ENCODE data around the gene AKAP10. TPM values are rescaled to one million over a fixed set of nuclear protein-coding genes. Genes with fewer than 3 reads are reported as not detected.
A peak's percentile ranks its signal among the peaks of the same experiment; 100 is the strongest.

Gene AKAP10
- total RNA-seq, 1 donor from 2014 or later = 26.9 TPM

DNA sequence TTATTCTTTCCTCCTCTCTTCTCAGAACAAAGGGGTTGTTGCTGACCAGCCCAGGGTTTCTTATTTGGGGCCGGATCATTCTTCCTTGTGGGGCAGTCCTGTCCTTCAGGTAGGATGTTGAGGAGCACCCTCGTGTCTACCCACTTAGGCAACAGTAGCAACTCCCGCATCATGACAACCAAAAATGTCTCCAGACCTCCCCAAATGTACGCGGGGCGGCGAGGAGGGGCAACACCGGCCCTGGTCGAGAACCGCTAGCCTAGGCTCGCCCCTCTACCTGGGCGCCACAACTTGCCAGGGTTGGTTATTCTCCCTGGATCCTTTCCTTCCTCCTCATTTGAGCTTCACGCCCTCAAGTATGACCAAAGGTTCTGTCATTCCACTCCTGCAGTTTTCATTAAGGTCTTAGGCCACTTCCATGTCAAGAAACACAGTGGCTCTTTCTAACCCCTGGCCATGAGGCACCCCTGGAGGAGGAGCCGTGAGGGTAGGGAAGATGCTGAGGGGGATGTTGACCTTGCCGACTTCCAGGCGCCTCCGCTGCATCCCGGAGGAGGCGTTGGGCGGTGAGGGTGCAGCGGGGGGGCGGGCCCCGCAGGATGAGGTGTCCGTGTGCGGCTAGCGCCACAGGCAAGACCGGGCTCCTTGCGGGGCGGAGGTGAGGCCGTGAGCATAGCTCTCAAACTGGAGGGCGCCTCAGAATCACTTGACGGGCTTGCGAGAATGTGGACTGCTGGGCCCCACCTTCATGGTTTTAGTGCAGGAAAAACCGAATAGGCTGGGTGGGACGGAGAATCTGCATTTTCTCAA is 30.8 kb upstream of the AKAP10 start:
- peak; percentile 11 for DNase-seq (ENCODE audit: low spot score)
- TF ChIP-seq, protein P1, sequence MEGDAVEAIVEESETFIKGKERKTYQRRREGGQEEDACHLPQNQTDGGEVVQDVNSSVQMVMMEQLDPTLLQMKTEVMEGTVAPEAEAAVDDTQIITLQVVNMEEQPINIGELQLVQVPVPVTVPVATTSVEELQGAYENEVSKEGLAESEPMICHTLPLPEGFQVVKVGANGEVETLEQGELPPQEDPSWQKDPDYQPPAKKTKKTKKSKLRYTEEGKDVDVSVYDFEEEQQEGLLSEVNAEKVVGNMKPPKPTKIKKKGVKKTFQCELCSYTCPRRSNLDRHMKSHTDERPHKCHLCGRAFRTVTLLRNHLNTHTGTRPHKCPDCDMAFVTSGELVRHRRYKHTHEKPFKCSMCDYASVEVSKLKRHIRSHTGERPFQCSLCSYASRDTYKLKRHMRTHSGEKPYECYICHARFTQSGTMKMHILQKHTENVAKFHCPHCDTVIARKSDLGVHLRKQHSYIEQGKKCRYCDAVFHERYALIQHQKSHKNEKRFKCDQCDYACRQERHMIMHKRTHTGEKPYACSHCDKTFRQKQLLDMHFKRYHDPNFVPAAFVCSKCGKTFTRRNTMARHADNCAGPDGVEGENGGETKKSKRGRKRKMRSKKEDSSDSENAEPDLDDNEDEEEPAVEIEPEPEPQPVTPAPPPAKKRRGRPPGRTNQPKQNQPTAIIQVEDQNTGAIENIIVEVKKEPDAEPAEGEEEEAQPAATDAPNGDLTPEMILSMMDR (IDR thresholded peaks at IDR 0.05; ENCODE audit: unreplicated experiment) = no peak

GRCh38 chr17:19996502-19996901 is 18.9 kb upstream of the AKAP10 start:
- peak; percentile 33 for DNase-seq (ENCODE audit: low spot score)
- no peak overlapping the region for H3K4me3 Mint-ChIP-seq (ENCODE audit: unreplicated experiment)
- no peaks in the 10 kb centered on the region for H3K27me3 Mint-ChIP-seq (ENCODE audit: unreplicated experiment)
- TF ChIP-seq, protein P1 (IDR thresholded peaks at IDR 0.05; ENCODE audit: unreplicated experiment) = no peak
- H3K36me3 Mint-ChIP-seq (ENCODE audit: low read depth, unreplicated experiment) = no peaks in the 10 kb centered on the region
- peaks cover 12% of the 10 kb centered on the region for H3K4me1 Mint-ChIP-seq (ENCODE audit: unreplicated experiment)
- no peaks in the 10 kb centered on the region for H3K9me3 Mint-ChIP-seq (ENCODE audit: unreplicated experiment)
- H3K27ac Mint-ChIP-seq (ENCODE audit: unreplicated experiment) = no peak overlapping the region

More for the DNA sequence above, 30.8 kb upstream of the AKAP10 start:
- no peaks in the 10 kb centered on the region for H3K9me3 Mint-ChIP-seq (ENCODE audit: unreplicated experiment)
- H3K36me3 Mint-ChIP-seq (ENCODE audit: low read depth, unreplicated experiment) = no peaks in the 10 kb centered on the region
- no peak overlapping the region for H3K27ac Mint-ChIP-seq (ENCODE audit: unreplicated experiment)
- H3K4me1 Mint-ChIP-seq (ENCODE audit: unreplicated experiment) = no peaks in the 10 kb centered on the region
- H3K4me3 Mint-ChIP-seq (ENCODE audit: unreplicated experiment) = peak overlapping the region; percentile 93
- no peaks in the 10 kb centered on the region for H3K27me3 Mint-ChIP-seq (ENCODE audit: unreplicated experiment)

DNA sequence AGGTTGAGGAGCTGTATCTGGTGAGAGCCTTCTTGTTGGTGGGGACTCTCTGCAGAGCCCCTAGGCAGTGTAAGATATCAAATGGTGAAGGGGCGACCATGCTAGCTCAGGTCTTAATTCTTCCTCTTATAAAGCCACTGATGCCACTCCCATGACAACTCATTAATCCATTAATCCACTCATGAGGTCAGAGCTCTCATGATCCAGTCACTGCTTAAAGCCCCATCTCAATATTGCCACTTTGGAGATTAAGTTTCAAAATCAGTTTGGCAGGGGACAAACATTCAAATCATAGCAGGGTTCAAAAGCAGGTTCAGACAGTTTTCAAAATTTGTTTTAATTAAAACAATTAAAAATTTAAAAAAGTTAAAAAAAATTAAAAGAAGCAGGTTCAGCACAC is 18.5 kb upstream of the AKAP10 start:
- no peak for DNase-seq (ENCODE audit: low spot score)
- no peaks in the 10 kb centered on the region for H3K9me3 Mint-ChIP-seq (ENCODE audit: unreplicated experiment)
- no peak overlapping the region for H3K4me3 Mint-ChIP-seq (ENCODE audit: unreplicated experiment)
- peaks cover 12% of the 10 kb centered on the region for H3K4me1 Mint-ChIP-seq (ENCODE audit: unreplicated experiment)
- H3K27ac Mint-ChIP-seq (ENCODE audit: unreplicated experiment) = no peak overlapping the region
- TF ChIP-seq, protein P1 (IDR thresholded peaks at IDR 0.05; ENCODE audit: unreplicated experiment) = no peak
- H3K27me3 Mint-ChIP-seq (ENCODE audit: unreplicated experiment) = no peaks in the 10 kb centered on the region
- no peaks in the 10 kb centered on the region for H3K36me3 Mint-ChIP-seq (ENCODE audit: low read depth, unreplicated experiment)

GRCh38 chr17:19992803-19993713 is 15.4 kb upstream of the AKAP10 start:
- TF ChIP-seq, protein P1 (IDR thresholded peaks at IDR 0.05; ENCODE audit: unreplicated experiment) = peak; percentile 87
- H3K27ac Mint-ChIP-seq (ENCODE audit: unreplicated experiment) = no peak overlapping the region
- no peaks in the 10 kb centered on the region for H3K36me3 Mint-ChIP-seq (ENCODE audit: low read depth, unreplicated experiment)
- H3K9me3 Mint-ChIP-seq (ENCODE audit: unreplicated experiment) = no peaks in the 10 kb centered on the region
- no peak overlapping the region for H3K4me3 Mint-ChIP-seq (ENCODE audit: unreplicated experiment)
- H3K4me1 Mint-ChIP-seq (ENCODE audit: unreplicated experiment) = peaks cover 9% of the 10 kb centered on the region
- H3K27me3 Mint-ChIP-seq (ENCODE audit: unreplicated experiment) = no peaks in the 10 kb centered on the region
- DNase-seq (ENCODE audit: low spot score) = peak; percentile 84

All from endothelial cell (in vitro differentiated cells).